HS-27A (cell line): Measurements from ENCODE around the gene FREY1.

ENCODE experiments used
- DNase-seq: peaks from one replicate; pipeline ENCODE4 v3.0.0-alpha.2; 2012; ENCODE audit warnings: low read depth, missing footprints

The FREY1 gene

DNA sequence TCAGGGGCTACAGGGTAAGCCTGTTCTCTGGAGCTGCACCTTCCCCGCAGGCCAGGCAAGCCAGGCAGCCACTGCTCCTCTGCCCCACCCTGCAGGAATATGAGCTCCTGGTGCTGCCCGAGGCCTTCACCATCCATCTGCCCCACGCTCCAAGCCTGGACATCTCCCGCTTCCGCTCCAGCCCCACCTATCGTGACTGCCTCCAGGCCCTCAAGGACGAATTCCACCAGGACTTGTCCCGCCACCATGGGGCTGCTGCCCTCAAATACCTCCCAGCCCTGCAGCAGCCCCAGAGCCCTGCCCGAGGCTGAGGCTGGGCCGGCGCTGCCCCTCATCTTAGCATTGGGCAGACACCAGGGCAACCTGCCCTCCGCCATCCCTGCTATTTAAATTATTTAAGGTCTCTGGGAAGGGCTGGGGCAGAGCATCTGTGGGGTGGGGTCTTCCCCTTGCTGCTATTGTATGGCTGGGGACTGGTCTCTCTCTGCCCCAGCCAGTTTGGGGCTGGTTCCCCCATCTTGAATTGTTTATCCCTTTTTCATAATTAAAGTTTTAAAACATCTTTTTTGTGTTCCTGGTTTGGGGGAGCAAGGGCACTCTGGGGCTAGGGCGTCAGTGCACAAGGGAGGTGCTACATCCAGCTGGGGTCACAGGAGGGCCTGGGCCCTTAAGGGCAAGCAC, 21.6 kb upstream of the FREY1 start:
- no peak for DNase-seq

DNA sequence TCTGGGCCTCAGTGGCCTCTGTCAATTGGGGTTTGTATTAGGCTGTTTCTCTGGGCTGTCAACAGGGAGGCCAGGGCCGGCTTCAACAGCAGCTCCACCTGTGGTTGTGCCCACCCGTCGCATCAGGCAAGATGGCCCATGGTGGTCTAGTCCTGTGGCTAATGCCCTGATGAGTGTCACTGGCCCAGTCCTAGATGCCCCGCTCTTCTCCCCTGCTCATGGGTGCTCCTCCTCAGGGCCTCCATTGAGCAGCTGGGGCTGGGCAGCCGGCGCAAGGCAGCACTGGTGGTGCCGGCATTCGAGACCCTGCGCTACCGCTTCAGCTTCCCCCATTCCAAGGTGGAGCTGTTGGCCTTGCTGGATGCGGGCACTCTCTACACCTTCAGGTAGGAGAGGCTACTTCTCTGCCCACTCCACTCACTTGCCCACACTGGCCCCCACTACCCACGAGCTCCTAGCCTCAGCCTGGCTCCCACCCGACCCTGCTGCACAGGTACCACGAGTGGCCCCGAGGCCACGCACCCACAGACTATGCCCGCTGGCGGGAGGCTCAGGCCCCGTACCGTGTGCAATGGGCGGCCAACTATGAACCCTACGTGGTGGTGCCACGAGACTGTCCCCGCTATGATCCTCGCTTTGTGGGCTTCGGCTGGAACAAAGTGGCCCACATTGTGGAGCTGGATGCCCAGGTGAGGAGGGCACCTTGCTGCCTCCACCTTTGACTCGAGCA, 20.8 kb upstream of the FREY1 start:
- no peak for DNase-seq

DNA sequence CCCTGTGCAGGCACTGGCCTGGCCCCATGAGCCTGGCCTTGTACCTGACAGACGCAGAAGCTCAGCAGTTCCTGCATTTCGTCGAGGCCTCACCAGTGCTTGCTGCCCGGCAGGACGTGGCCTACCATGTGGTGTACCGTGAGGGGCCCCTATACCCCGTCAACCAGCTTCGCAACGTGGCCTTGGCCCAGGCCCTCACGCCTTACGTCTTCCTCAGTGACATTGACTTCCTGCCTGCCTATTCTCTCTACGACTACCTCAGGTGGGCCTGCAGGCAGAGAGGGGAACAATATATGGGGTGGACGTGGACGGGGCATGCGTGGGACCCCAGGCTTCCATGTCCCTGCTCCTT, 20.2 kb upstream of the FREY1 start:
- DNase-seq = no peak

DNA sequence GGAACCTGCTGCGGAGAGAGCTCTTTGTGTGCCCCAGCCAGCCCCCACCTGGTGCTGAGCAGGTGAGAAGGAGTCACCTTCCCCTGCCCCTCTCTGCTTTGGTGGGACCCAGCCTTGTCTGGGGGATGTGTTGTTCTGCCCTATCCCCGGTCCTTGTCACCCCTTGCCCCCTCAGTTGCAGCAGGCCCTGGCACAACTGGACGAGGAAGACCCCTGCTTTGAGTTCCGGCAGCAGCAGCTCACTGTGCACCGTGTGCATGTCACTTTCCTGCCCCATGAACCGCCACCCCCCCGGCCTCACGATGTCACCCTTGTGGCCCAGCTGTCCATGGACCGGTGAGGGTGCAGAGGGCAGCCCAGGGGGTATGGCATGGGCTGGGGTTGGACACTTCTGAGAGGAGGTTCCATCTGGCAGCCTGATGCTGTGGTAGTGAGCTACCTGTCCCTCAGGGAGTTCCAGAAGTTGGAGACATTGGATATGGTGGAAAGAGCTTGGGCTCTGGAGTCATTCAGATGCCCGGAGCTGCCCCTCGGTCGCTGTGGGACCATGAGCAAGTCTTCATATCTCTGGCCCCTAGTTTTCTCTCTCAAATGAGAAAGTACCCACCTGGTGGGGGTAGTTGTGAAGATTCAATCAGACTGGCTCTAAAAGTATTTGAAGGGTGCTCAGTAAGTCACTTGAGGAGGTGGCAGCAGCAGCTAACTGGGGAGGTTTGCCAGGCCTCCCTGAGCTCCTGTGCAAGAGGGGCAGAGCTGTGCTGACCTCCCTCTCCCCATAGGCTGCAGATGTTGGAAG, 19.7 kb upstream of the FREY1 start:
- DNase-seq = no peak

DNA sequence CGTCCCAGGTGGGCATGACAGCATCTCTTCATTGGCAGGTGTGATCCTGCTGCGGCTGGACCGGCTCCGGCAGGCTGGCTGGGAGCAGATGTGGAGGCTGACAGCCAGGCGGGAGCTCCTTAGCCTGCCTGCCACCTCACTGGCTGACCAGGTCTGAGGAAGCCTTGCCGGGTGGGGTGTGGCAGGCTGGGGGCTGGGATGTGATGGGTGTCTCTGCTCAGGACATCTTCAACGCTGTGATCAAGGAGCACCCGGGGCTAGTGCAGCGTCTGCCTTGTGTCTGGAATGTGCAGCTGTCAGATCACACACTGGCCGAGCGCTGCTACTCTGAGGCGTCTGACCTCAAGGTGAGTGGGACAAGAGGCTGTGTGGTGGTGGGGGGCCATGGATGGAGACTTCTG, 18.9 kb upstream of the FREY1 start:
- no peak for DNase-seq

DNA sequence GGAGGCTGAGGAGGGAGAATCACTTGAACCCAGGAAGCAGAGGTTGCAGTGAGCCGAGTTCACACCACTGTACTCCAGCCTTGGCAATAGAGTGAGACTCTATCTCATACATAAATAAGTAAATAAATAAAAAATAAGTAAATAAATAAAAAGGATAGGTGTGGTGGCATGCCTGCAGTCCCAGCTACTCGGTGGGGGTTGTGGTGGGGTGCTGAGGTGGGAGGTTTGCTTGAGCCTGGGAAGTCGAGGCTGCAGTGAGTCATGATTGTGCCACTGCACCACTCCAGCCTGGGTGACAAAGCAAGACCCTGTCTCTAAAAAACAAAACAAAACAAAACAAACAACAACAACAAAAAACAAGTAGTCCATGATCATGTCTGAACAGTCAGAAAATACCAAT, 18.5 kb upstream of the FREY1 start:
- no peak for DNase-seq

DNA sequence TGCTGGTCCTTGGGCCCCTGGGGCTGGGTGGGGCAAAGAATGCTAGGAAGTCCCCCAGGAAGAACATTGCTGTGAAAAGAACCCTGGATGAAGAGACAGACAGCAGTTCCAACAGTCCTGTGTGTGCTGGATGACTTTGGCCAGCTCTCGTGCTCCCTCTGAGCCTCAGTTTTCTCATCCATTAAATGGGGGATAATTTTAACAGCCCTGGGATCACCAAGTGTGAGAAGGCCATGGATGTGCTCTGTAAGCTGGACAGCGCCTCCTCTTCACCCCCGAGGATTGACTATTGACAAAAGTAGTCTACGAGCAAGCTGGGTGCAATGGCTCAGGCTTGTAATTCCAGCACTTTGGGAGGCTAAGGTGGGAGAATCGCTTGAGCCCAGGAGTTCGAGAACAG, 17.9 kb upstream of the FREY1 start:
- DNase-seq = no peak

DNA sequence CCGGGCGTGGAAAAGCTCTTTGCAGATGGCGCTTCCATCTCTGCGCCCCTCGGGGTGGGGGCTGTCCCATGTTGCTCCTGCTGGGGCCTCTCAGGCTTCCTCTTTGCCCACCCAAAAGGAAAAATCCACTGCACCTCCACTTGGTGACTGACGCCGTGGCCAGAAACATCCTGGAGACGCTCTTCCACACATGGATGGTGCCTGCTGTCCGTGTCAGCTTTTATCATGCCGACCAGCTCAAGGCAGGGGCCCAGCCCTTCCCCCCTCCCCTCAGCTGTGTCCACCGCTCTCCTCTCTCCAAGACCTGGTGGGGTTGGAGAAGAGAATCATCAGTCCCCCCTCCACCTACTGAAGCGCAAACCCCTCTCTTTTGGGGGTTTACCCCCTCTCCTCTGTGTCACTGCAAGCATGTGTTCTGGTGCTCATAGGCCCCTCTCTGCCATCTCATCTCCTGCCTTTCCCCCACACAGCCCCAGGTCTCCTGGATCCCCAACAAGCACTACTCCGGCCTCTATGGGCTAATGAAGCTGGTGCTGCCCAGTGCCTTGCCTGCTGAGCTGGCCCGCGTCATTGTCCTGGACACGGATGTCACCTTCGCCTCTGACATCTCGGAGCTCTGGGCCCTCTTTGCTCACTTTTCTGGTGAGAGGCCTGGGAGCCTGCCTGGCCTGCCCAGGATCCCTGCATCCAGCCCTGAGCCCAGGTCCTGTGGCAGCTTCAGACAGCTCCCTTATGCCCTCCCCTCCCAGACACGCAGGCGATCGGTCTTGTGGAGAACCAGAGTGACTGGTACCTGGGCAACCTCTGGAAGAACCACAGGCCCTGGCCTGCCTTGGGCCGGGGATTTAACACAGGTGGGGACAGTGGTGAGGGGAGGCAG, 17.2 kb upstream of the FREY1 start:
- DNase-seq = no peak

DNA sequence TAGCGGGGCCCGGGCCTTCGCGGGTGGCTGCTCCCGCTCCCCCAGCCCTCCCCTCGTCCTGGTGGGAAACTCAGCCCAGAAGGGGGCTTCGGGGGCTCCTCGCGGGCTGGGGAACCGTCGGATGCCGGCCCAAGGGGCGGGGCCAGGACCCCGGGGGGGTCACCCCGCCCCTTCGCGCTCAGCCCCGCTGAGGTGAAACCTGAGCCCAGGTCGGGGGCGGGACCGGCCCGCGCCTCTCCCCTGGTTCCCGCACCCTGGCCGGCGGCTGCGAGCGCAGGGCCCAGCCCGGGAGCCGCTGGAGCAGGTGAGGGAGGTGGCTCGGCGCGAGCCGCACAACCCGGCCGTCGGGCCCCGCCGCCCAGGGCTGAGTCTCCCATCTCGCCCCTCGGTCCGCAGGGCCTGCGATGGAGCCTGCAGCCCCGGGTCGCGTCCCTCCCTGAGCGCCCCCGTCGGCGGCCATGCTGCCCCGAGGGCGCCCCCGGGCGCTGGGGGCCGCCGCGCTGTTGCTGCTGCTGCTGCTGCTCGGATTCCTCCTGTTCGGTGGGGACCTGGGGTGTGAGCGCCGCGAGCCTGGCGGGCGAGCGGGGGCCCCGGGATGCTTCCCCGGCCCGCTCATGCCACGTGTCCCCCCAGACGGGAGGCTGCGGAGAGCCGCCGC, 15.5 kb upstream of the FREY1 start, which contains the start of gene LARGE2:
TSS of gene LARGE2 (plus strand) at position 232 of the 658 bp plus-strand sequence. CDS start at position 459, 227 bp downstream.
- no peak for DNase-seq

DNA sequence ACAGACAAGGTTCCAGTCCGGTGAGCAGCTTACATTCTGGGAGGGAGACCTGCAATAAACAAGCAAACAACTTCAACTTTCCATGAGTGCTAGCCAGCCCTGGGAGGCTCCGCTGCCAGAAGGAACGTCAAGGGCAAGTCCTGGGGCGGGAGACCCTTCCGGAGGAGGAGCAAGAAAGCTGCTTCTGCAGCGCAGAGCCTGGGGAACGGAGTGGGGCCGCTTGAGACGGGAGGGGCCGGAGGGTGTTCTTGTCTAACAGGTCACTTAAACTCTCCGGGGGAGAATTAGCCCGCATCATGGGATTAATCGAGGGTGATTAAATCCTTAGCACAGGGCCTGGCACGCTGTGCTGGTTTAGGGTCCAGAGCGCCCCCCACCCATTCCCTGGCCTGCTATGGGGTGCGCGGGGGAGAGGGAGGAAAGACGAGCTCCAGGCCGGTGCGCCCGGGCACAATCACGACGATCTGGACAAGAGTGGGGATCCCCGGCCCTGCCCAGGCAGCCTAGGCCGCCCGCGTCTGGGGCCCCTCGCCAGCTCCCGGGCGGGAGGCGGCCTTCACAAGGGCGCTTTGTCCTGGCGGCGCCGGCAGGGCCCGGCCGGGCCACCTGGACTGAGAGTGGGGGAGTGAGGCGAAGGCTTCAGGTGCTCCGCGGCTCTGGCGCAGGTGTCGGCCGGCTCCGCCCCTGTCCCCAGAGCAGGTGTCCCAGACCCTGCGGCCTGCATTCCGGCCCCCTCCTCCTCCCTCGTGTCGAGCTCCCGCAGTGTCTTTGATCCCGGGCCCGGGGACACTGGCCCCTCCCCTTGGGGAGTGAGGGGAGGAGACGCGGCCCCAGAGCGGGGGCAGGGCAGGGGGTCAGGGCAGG, 14.7 kb upstream of the FREY1 start:
- no peak for DNase-seq

DNA sequence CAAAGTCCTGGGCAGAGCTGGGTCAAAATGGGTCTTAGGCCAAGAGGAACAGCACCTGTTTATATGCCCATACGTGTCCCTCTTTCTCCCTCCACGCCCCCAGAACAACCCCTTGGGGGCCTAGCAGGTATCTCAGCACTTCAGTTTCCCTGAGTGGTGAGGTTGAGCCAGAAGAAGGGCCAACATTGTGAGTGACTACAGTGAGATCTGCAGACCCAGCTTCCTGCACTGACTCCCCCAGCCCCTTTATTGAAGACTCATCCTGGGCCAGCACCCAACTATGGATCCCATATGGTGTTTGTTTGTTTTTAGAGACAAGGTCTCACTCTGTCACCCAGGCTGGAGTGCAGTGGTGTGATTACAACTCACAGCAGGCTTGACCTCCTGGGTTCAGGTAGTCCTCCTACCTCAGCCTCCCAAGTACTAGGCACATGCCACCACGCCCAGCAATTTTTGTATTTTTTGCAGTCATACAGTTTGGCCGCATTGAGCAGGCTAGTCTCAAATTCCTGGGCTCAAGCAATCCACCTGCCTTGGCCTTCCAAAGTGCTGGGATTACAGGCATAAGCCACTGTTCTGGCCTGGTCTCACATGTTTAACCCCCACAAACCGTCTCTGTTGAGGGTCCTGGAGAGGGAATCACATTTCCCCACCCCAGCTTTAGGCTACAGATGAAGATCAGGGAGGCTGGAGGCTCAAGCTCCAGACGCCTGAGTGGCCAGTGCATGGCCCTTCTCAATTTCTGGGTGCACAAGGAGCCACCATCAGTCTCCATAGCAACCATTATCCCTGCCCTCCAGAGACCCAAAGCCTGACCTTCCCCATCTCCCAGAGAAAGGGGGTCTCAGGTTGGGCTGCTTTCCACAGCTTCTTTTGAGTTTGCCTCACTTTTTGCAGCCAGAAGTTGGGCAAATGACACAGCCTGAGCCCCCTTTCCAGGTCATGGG, 13.7 kb upstream of the FREY1 start:
- no peak for DNase-seq

DNA sequence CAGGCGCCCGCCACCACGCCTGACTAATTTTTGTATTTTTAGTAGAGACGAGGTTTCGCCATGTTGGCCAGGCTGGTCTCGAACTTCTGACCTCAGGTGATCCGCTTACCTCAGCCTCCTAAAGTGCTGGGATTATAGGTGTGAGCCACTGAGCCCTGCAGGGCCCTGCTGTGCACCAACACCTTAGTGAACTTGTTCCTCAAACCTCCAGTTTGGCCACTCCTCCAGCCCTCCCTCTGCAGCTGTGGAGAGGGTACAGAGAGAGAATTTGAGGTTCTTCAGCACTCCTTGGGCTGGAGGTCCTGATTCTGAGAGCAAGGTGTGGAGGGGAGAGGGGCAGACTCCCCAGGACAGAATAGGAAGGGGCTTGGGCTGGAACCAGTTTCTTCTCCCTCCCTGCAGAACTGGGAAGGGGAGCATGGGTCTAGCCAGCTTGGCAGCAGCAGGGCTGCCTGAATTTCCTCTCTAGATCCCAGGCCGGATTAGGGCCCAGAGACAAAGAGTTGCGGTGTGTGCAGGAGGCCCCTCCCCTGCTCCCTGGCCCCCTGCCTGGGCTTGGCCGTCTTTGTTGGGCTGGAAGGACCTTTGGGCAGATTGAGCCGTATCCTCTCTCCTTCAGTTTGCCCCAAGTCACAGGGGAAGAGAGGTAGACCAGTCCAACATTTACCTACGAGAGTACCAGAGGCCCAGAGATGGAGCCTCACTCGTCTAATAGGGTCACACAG, 12.9 kb upstream of the FREY1 start:
- DNase-seq = no peak

DNA sequence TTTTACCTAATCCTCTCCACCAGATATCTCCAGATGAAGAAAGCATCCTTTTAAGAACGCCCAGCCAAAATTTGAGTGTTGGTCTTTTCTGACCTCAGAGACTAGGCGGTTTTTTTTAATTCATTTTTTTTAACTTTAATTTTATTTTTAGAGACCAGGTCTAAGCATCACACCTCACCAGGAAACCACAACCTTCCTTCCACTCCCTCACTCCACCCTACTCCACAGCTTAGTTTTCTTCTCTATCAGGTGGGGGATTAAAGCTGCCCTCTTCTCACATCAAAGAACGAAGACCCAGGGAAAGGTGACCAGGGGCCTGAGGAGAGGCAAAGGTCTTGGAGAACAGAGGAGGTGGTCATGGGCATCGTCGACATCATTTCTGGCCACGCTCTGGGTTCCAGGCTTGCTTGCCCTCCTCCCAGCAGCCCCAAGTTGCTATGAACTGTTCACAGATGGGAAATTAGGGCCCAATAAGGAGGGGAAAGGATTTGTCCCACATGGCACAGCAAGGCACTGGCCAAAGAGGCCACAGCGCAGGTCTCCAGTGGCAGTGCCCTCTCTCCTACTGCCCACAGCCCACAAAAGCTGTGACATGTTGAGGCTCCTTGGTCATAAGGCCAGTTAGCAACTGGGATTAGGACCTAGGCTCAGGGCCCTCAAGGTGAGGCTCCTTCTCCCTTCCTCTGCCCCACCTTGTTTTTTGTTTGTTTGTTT, 12.0 kb upstream of the FREY1 start:
- DNase-seq = no peak

DNA sequence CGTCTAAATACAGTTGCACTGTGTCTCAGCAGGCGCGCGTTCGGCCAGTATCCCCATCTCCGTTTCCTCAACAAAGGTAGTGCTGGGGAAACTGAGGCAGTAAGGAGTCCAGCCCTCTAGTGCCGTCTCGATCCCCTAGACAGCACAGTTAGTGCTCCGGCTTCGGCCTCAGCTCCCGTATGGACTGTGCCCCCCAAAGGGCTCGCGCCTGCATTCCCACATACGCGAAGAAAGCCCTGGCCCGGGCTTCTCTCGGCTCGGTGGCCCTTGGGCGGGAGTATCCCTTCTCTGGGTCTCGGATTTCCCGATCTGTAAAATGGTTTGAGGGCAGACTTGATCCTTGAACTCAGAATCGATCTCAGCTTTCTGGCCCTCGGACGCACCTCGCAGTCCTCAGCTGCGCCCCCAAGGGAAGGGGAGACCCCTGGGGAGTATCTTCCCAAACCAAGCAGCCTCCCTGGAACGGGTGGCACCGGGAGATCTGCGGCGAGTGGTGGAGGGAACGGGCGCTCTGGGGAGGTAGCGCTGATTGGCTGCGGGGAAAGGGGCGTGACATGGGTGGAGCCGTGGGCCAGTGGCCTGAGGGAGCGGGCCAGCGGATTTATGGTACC, 11.4 kb upstream of the FREY1 start:
- DNase-seq = peak; percentile 46

DNA sequence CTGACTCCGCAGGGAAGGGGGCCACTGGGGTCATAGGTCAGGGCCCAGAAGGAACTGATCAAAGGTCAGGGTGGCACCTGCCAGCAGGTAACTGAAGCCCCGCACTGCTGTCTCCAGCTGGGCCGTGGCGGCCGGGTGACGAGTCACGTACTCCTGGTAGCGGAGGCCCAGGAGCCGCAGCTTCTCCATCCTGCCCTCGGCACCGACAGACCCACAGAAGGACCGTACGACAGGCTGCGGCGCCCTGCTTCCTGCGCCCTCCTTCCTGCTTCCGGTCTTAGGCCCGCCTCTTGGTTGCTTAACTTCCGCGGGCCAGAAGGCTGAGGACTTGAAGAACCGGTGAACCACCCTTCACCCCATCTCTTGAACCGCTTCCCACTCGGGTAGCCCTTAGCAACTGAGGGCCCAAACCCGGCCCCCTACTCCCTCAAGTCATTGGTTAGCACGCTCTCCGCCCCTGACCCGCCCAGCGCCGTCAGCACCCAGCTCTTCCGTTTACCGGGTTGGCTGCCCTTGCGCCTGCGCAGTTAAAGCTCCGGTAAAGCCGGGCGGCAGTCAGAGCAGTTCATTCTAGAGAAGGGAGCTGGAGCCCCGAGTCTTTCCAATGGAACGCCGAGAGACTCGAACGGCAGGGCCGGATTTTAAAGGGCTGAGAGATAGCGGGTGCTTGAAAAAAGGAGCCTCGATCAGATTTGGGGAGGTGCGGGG, 10.7 kb upstream of the FREY1 start, which contains the start of gene PEX16:
TSS of gene PEX16 (minus strand) at position 255 of the 708 bp plus-strand sequence. CDS start at position 189, 66 bp downstream.
- peak; percentile 96 for DNase-seq

DNA sequence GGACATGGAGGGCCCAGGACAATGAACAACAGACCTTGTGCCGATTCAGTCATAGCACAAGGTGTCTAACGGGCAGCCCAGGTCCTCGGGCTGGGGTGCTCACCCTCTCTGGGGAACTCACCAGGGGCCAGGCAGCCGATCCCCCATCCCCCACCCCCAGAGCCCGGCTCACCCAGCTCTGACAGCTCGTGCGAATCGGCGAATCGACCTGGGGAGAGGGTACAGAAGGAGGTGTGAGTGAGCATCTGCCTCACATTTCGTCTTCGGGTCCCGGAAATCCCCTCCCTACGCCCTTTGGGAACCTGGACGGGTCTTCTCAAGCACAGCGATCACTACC, 10.2 kb upstream of the FREY1 start:
- no peak for DNase-seq

DNA sequence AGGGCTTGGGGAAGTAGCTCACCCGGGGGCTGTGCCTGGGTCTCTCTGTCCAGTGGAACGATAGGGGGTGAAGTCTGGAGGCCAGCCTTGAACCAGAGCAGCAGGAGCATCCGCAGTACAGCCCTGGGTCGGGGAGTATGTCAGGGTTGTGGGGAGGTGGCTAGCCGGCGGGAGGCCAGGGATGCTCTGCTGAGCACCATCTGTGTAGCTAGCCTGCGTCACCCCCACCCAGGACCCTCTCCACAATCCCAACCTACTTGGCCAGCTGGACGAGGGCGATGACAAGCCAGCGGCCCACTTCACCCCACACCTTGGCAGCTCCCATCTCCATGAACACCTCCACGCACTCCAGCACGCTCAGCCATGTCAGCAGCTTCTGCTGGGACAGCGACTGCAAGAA, 8.4 kb upstream of the FREY1 start:
- DNase-seq = no peak
